ENCODE measurements around the gene EXOC4.

- TF ChIP-seq CTCF (IDR thresholded peaks at IDR 0.05): no peak
- no peak for TF ChIP-seq POLR2A (IDR thresholded peaks at IDR 0.05)
- no peak for TF ChIP-seq POLR2AphosphoS5 (IDR thresholded peaks at IDR 0.05)
- TF ChIP-seq EP300 (IDR thresholded peaks at IDR 0.05): no peak
Observed at GRCh38 chr7:133572087-133572486, 319.2 kb downstream of the EXOC4 start.
